ENCODE measurements around the gene SERPINC1.

DNA sequence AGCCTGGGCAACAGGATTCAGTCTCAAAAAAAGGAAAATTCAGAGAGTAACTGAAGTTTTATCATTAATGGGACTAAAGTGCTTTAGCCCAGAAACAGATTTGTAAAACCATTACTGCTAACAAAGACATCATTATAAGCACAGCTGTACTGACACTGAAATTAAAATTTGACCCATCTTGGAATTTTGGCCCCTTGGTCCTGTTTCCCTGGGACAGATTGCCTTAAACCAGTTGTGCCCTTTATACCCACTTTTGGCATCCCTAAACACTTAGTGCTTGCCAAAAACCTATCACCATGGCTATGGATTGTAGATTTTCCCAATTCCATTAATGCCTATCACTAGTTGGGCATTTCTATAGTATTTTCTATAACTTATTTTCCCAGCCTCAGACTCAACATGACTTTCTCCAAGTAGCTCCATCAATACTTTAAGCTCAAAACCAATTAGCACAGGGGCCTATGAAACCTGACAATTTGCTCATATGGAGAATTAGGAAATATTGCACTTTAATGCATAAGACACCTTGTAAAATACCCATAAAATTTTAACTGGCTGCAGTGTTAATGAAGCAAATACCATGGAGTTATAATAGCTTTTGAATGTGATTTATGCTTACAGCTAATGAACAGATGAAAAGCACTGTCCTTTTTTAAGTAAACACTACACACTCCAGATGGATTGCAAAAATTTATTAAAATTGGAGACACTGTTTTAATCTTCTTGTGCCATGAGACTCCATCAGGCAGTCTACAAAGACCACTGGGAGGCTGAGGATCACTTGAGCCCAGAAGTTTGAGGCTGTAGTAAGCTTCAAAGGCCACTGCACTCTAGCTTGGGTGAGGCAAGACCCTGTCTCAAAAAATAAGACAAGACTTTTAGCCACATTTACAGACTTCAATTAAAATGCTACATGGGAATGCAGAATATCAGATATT lies 53.6 kb downstream of the SERPINC1 start:
- TF ChIP-seq CTCF (conservative IDR thresholded peaks at IDR 0.05 in 1 of 2, IDR thresholded peaks at IDR 0.05 in 1 of 2; ENCODE audit: extremely low read depth in 1 of 2, insufficient read depth in 1 of 2, low read depth in 1 of 2, low read length in 2 of 2) (no peak), EZH2 (IDR thresholded peaks at IDR 0.05; ENCODE audit: borderline replicate concordance, low read length) (no peak)

Measured in mammary epithelial cell (primary cell).